K562 (cell line): Measurements from ENCODE around the gene KIAA2012. TPM values are rescaled to one million over a fixed set of nuclear protein-coding genes. Genes with fewer than 3 reads are reported as not detected.

Experiments used
- ATAC-seq: fragments of 200-7000 bp; cut with Tn5 transposase; 3 replicates; pipeline ENCODE4 v1.9.1; 2020; ENCODE audit warnings: moderate library complexity
- BruUV-seq: library from RNA; stranded (reverse); fragments of 400-500 nt; replicated peaks from 2 replicates; lab custom pipeline; 2021; lab: Mats Ljungman, UMichigan
- CTCF ChIA-PET: fragments of 300-600 bp; formaldehyde crosslinking; extraction: SDS; loops from one replicate; lab custom pipeline; 2021; ENCODE audit warnings: low intra/inter-chr PET ratio; lab: Yijun Ruan, JAX
- POLR2A ChIA-PET: fragments of 300-600, 350-650 bp; sonication (Branson Sonifier 250); formaldehyde crosslinking; extraction: SDS; loops from one replicate; lab custom pipeline; 2021; ENCODE audit warnings: antibody characterized with exemption, inconsistent platforms; lab: Yijun Ruan, JAX
- DNase-seq, 4 experiments: peaks; one replicate each; pipeline versions ENCODE4 v3.0.0 to v3.0.0-alpha.2; 2011 to 2018; ENCODE audit warnings: low spot score in 3 of 4, mixed read lengths in 3 of 4; ENCODE audit errors: extremely low read depth in 1 of 4
- FAIRE-seq: peaks from 2 replicates; lab custom pipeline; 2011; peaks lifted over from hg19 to GRCh38; lab: Jason Lieb, UNC
- H2AFZ ChIP-seq: 2 replicates; pipeline ENCODE4 v1.6.0; 2011; ENCODE audit warnings: low read depth, low read length, control low read depth, inconsistent platforms
- H3K27ac ChIP-seq: fragments of 200-600 bp; 3 replicates; pipeline ENCODE4 v1.8.0; 2011; ENCODE audit warnings: low read depth, mild to moderate bottlenecking, control low read depth, inconsistent platforms, low read length, moderate library complexity, mixed read lengths; ENCODE audit errors: extremely low read depth
- H3K27me3 ChIP-seq, 2 experiments: fragments of 300-600 bp in 1 of 2; 2 replicates in 1 of 2; 3 replicates in 1 of 2; pipeline versions ENCODE4 v1.6.0 to v1.8.0; 2011; ENCODE audit warnings: inconsistent platforms in 2 of 2, low read length in 2 of 2, mild to moderate bottlenecking in 1 of 2, mixed read lengths in 1 of 2, moderate library complexity in 1 of 2; ENCODE audit not compliant: control insufficient read depth in 2 of 2, insufficient read depth in 2 of 2
- H3K36me3 ChIP-seq: fragments of 300-600 bp; 3 replicates; pipeline ENCODE4 v1.8.0; 2011; ENCODE audit warnings: mild to moderate bottlenecking, low read length, inconsistent platforms; ENCODE audit not compliant: control insufficient read depth, insufficient read depth
- H3K4me1 ChIP-seq, 2 experiments: fragments of 200-600 bp in 1 of 2; replicated peaks in 1 of 2; 2 replicates in 1 of 2; 3 replicates in 1 of 2; pipeline versions ENCODE4 v1.5.1 to v1.8.0; 2011; ENCODE audit warnings: inconsistent platforms in 2 of 2, low read length in 2 of 2, mild to moderate bottlenecking in 1 of 2, mixed read lengths in 1 of 2, moderate library complexity in 1 of 2; ENCODE audit not compliant: control insufficient read depth in 2 of 2, insufficient read depth in 2 of 2
- H3K4me2 ChIP-seq: 2 replicates; pipeline ENCODE4 v1.6.1; 2011; ENCODE audit warnings: low read length, control low read depth, inconsistent platforms, mixed read lengths; ENCODE audit not compliant: insufficient read depth
- H3K4me3 ChIP-seq: fragments of 200-600 bp; sonication (generic), shearing (Covaris generic); 2 replicates; pipeline ENCODE4 v1.5.1; 2016; ENCODE audit warnings: control low read depth, inconsistent platforms
- H3K79me2 ChIP-seq: fragments of 200-600 bp; 3 replicates; pipeline ENCODE4 v1.8.0; 2011; ENCODE audit warnings: low read length, inconsistent platforms; ENCODE audit not compliant: control insufficient read depth, insufficient read depth
- H3K9ac ChIP-seq, 2 experiments: 2 replicates each; pipeline versions ENCODE4 v1.6.0 to v1.6.1; 2011; ENCODE audit warnings: low read depth in 2 of 2, low read length in 2 of 2, control low read depth in 1 of 2, inconsistent platforms in 1 of 2, mild to moderate bottlenecking in 1 of 2, mixed read lengths in 1 of 2; ENCODE audit not compliant: insufficient read depth in 1 of 2
- H3K9me1 ChIP-seq: one replicate; pipeline ENCODE4 v1.6.0; 2011; ENCODE audit warnings: inconsistent platforms, mild to moderate bottlenecking, low read length, moderate library complexity; ENCODE audit not compliant: control insufficient read depth, insufficient read depth
- H3K9me3 ChIP-seq: replicated peaks from 2 replicates; pipeline ENCODE4 v1.5.1; 2011; ENCODE audit warnings: low read depth, low read length, inconsistent platforms; ENCODE audit not compliant: control insufficient read depth, insufficient read depth
- H4K20me1 ChIP-seq: replicated peaks from 2 replicates; pipeline ENCODE4 v1.6.1; 2011; ENCODE audit warnings: low read length, inconsistent platforms, mixed read lengths; ENCODE audit not compliant: control insufficient read depth, insufficient read depth
- CC2D1A ChIP-seq: fragments of 450-650 bp; IDR thresholded peaks from 2 replicates; pipeline ENCODE4 v1.6.1; 2017; ENCODE audit warnings: mild to moderate bottlenecking
- CREBBP ChIP-seq: IDR thresholded peaks from one replicate; pipeline ENCODE4 v1.6.1; 2012; ENCODE audit warnings: low read depth, mild to moderate bottlenecking, control low read depth, inconsistent platforms, low read length
- EP400 ChIP-seq: fragments of 450-650 bp; IDR thresholded peaks from 2 replicates; pipeline ENCODE4 v1.6.1; 2017; ENCODE audit warnings: antibody characterized with exemption, mild to moderate bottlenecking, moderate library complexity
- FOXA1 ChIP-seq: fragments of 450-650 bp; IDR thresholded peaks from 2 replicates; pipeline ENCODE4 v1.6.1; 2016; ENCODE audit warnings: mild to moderate bottlenecking, borderline replicate concordance
- KAT7 ChIP-seq: sonication (generic); formaldehyde crosslinking; IDR thresholded peaks from 2 replicates; pipeline ENCODE4 v1.8.0; 2022; ENCODE audit warnings: missing genetic modification reagents, mild to moderate bottlenecking, borderline replicate concordance
- NCOA2 ChIP-seq, 2 experiments: fragments of 450-650 bp; IDR thresholded peaks; 2 replicates each; pipeline ENCODE4 v1.6.1; 2018; ENCODE audit warnings: mild to moderate bottlenecking in 2 of 2, moderate library complexity in 1 of 2; ENCODE audit not compliant: partially characterized antibody in 2 of 2
- PURB ChIP-seq: sonication (generic); formaldehyde crosslinking; IDR thresholded peaks from 2 replicates; pipeline ENCODE4 v1.9.0; 2021; ENCODE audit warnings: low read depth, mild to moderate bottlenecking, missing genetic modification reagents
- RBFOX2 ChIP-seq: fragments of 200-400 bp; formaldehyde crosslinking; IDR thresholded peaks from 2 replicates; pipeline ENCODE4 v1.6.1; 2017; ENCODE audit warnings: low read depth, mild to moderate bottlenecking, low read length, moderate library complexity
- SIN3A ChIP-seq, 2 experiments: fragments of 150-350 bp in 1 of 2; IDR thresholded peaks; 2 replicates each; pipeline ENCODE4 v1.6.1; 2011 to 2016; ENCODE audit warnings: borderline replicate concordance in 2 of 2, low read depth in 2 of 2, low read length in 2 of 2, mild to moderate bottlenecking in 2 of 2, moderate library complexity in 2 of 2; ENCODE audit not compliant: control insufficient read depth in 1 of 2
- SRF ChIP-seq, 2 experiments: fragments of 250-450, 450-650 bp in 1 of 2; sonication (Bioruptor Pico) in 1 of 2; sonication (generic) in 1 of 2; formaldehyde crosslinking; IDR thresholded peaks; 2 replicates each; pipeline versions ENCODE4 v1.5.0 to v1.5.1; 2020 to 2022; ENCODE audit warnings: mild to moderate bottlenecking in 1 of 2, missing genetic modification reagents in 1 of 2
- TBL1XR1 ChIP-seq, 2 experiments: IDR thresholded peaks; 2 replicates each; pipeline ENCODE4 v1.6.1; 2012; ENCODE audit warnings: improper control_type of control experiment in 2 of 2, low read length in 2 of 2, mild to moderate bottlenecking in 1 of 2
- ZBTB11 ChIP-seq, 3 experiments: fragments of 200-800 bp in 1 of 3; fragments of 250-450 bp in 1 of 3; fragments of 450-650 bp in 1 of 3; sonication (Bioruptor Pico) in 1 of 3; sonication (Bioruptor generic) in 1 of 3; formaldehyde crosslinking in 1 of 3; IDR thresholded peaks; 2 replicates each; pipeline versions ENCODE4 v1.6.1 to v1.8.0; 2016 to 2022; ENCODE audit warnings: mild to moderate bottlenecking in 2 of 3, missing genetic modification characterization in 2 of 3, missing compliant biosample characterization in 1 of 3, moderate library complexity in 1 of 3
- ZNF436 ChIP-seq: fragments of 250-450, 450-650 bp; sonication (Bioruptor Pico); formaldehyde crosslinking; IDR thresholded peaks from 2 replicates; pipeline ENCODE4 v1.7.0; 2020; ENCODE audit warnings: mild to moderate bottlenecking
- WGBS: fragments of 100-300 bp; shearing (Covaris generic); methylation state at CpG from one replicate; pipeline ENCODE4 v1.1.6; 2016; ENCODE audit warnings: low coverage, mixed read lengths; ENCODE audit not compliant: insufficient coverage; ENCODE audit errors: missing lambda C conversion rate; 5-methylcytosine and 5-hydroxymethylcytosine counted together
- in situ Hi-C: fragments of 300-500 bp; cut with MboI; formaldehyde crosslinking; loops from 4 replicates; pipeline ENCODE4 v1.15.0; 2018; ENCODE audit warnings: inconsistent platforms, mixed read lengths
- intact Hi-C: fragments of 100-400 bp; cut with micrococcal nuclease; formaldehyde crosslinking; loops from 2 replicates; pipeline ENCODE4 v1.14.2; 2022
- polyA plus RNA-seq, 8 experiments: library from polyadenylated mRNA; depleted of rRNA in 4 of 8; stranded (reverse) in 5 of 8; unstranded in 3 of 8; fragments of >200 nt; fragmentation: Nextera tagmentation in 2 of 8; fragmentation: Illumina TruSeq in 1 of 8; extraction: Ambion mirVana in 2 of 8; extraction: Trizol in 1 of 8; gene quantifications; 2 replicates each; pipeline versions ENCODE4 v1.2.1 to v1.2.3, GENCODE V29; 2011 to 2014; ENCODE audit warnings: inconsistent platforms in 1 of 8, missing spikeins in 1 of 8
- total RNA-seq, 7 experiments: library from RNA; depleted of rRNA in 6 of 7; stranded (reverse); fragments of >200 nt in 6 of 7; fragmentation: Illumina TruSeq in 2 of 7; extraction: Trizol in 2 of 7; gene quantifications; 2 replicates each; pipeline versions ENCODE4 v1.2.1 to v1.2.3, GENCODE V29; 2011 to 2021; ENCODE audit warnings: low replicate concordance in 1 of 7
- TF ChIP-seq, protein P1 (sequence below): fragments of 450-650 bp; conservative IDR thresholded peaks from 2 replicates; pipeline ENCODE4 v1.6.1; 2016; ENCODE audit warnings: missing genetic modification characterization, low read depth, mild to moderate bottlenecking, control low read depth, missing compliant biosample characterization

The KIAA2012 gene
- total and polyA plus RNA-seq, 9 of the 15 experiments (the other 6 are each of a cell fraction or from before 2014, with no cell fraction given) = not detected

DNA sequence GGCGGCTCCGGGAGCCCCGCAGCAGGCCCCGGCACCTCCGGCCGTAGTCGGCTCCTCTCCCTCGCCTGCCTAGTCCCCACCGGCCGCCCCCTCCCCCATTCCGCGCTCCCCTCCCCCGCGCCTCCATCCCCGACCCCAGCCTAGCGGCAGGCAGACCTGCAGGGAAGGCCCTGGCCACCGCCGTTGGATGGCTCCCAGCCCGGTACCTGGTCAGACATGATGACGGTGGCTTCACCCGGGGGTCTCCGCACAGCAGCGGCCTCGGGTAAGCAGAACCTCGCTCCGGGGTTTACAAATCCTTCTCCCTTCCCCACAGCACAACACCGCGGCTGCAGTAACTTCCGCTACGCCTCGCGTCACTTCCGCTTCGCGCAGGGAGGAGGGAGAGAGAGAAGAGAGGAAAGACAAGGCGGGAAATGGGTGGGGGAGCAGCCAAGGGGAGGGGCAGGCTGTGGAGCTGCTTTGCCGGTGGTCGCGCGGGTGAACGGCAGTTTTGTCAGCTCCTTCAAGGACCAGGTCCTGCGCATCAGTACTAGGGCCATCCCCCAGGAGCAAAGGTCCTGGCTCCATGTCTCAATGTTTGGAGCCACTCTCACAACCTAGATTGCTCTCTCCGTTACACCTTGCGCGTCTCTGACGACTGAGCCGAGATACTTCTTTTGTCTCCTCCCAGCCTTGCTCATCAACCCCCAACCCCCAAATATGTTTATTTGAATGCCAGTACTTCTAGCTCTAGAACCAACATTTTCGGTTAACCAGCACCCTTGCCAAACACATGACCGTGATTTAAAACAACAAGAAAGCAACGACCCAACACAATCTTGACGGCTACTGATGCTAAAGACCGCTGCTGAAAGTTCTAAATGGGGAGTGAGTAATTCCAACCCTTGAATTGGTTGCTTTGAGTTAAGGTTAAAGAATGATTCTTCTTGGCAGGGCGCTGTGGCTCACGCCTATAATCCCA, 165.5 kb downstream of the KIAA2012 start, which contains the start of gene SUMO1:
SUMO1 (minus strand) TSS at position 364 of the 964 bp plus-strand sequence; CDS start at position 218, 146 bp downstream.
- WGBS = 20% methylated on average over 28 of the region's 54 CpGs
- peak within 1 kb of the TSS; percentile 99 for H2AFZ ChIP-seq
- peak; percentile 78 to 92 (median 82) for DNase-seq
- no peaks in the 10 kb centered on the region for H3K9me1 ChIP-seq
- H3K9ac ChIP-seq = peak within 1 kb of the TSS; percentile 83 to 93
- TSS peak; percentile 98 for BruUV-seq
- H3K4me3 ChIP-seq = peak within 1 kb of the TSS; percentile 99
- ATAC-seq = peak; percentile 92
- peak; percentile 73 for FAIRE-seq
- peaks cover 3 to 6% of the 10 kb centered on the region in 2 experiments; a peak in 3 of 5 replicates for H3K4me1 ChIP-seq
- peaks cover 46% of the 10 kb centered on the region for H3K79me2 ChIP-seq
- intact Hi-C loops = no loop called here
- CTCF ChIA-PET = interaction anchor here (0.7 kb wide), 1 partner anchor 185 kb away, joined by 3 read pairs; no protein-coding TSS in a partner anchor
- H3K27ac ChIP-seq = peak within 1 kb of the TSS; percentile 78
- POLR2A ChIA-PET = interaction anchor here (2.4 kb wide), 1 partner anchor 29 kb away, joined by 6 read pairs; no protein-coding TSS in a partner anchor
- H3K27me3 ChIP-seq = no peaks in the 10 kb centered on the region
- H3K36me3 ChIP-seq = 0 out of 3 replicates have a peak, but pooled peaks cover 2% of the 10 kb centered on the region
- H3K9me3 ChIP-seq = 0 out of 2 replicates have a peak, but pooled peaks cover 2% of the 10 kb centered on the region
- peaks cover 9% of the 10 kb centered on the region; the same call in 1 of the 2 replicates for H4K20me1 ChIP-seq
- in situ Hi-C loops = no loop called here
- H3K4me2 ChIP-seq = peak within 1 kb of the TSS; percentile 90
- TF ChIP-seq RBFOX2 = peak; percentile 85
- TF ChIP-seq SIN3A (IDR thresholded peaks at IDR 0.05; ENCODE audit: borderline replicate concordance in 2 of 2, control insufficient read depth in 1 of 2, low read depth in 2 of 2, low read length in 2 of 2) = peak; percentile 13 to 16; a peak in 1 of 4 replicates
- TF ChIP-seq ZNF436 (CRISPR knock-in tag) = no peak
- TF ChIP-seq PURB (CRISPR knock-in tag) = no peak
- TF ChIP-seq, protein P1, sequence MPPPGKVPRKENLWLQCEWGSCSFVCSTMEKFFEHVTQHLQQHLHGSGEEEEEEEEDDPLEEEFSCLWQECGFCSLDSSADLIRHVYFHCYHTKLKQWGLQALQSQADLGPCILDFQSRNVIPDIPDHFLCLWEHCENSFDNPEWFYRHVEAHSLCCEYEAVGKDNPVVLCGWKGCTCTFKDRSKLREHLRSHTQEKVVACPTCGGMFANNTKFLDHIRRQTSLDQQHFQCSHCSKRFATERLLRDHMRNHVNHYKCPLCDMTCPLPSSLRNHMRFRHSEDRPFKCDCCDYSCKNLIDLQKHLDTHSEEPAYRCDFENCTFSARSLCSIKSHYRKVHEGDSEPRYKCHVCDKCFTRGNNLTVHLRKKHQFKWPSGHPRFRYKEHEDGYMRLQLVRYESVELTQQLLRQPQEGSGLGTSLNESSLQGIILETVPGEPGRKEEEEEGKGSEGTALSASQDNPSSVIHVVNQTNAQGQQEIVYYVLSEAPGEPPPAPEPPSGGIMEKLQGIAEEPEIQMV (tag) = no peak
- TF ChIP-seq EP400 = peak; percentile 65; the same call in 1 of the 2 replicates
- no peak for TF ChIP-seq FOXA1
- 0 out of 2 replicates have a peak, but pooled peaks have one; percentile 44 for TF ChIP-seq KAT7 (CRISPR knock-in tag)
- TF ChIP-seq TBL1XR1 (IDR thresholded peaks at IDR 0.05; ENCODE audit: low read length in 2 of 2) = no peak
- 0 out of 6 replicates have a peak, but pooled peaks of 1 of the 3 experiments have one; percentile 41 for TF ChIP-seq ZBTB11 (CRISPR knock-in tag; IDR thresholded peaks at IDR 0.05)
- TF ChIP-seq SRF (CRISPR knock-in tag; IDR thresholded peaks at IDR 0.05) = peak in 1 of 2 experiments; percentile 32; a peak in 1 of 4 replicates
- TF ChIP-seq NCOA2 (IDR thresholded peaks at IDR 0.05; ENCODE audit: partially characterized antibody in 2 of 2) = no peak
- no peak for TF ChIP-seq CREBBP
- TF ChIP-seq CC2D1A = no peak
